ENCODE measurements around the gene CCDC30.

GRCh38 chr1:42660907-42661500 lies 197.9 kb downstream of the CCDC30 start:
- no peak for TF ChIP-seq POLR2A (IDR thresholded peaks at IDR 0.05)
- TF ChIP-seq CTCF (IDR thresholded peaks at IDR 0.05), result no peak

Measured in transverse colon (tissue), 3 donors.